ENCODE data around the gene TTLL3.
"Not testable (repeated sequence)": the region's sequence is repeated elsewhere in the genome, so short reads cannot be mapped to it uniquely, and the experiment has no call there.

TTLL3 gene

DNA sequence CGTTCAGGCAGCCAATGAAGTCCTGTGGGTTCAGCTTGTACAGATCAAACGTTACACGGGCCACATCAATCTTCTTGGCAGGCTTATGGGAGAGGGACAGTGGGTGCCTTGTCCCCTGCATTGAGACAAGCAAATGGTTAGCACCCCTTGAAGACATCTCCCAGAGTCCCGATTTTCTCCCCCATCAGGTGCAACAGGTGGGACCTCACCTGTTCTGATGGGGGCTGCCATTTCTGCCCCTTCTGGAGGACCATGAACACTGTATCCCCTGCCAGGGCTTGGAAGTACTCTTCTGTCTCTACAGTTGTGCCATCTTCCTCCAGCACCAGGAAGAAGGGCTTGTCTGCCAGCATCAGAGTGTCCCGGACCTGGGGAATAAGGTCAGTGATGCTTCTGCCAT lies 59.9 kb downstream of the TTLL3 start:
- no peak for DNase-seq (ENCODE audit: low read depth)

GRCh38 chr3:9870978-9871377 lies 60.9 kb downstream of the TTLL3 start:
- DNase-seq (ENCODE audit: low read depth) = no peak

DNA sequence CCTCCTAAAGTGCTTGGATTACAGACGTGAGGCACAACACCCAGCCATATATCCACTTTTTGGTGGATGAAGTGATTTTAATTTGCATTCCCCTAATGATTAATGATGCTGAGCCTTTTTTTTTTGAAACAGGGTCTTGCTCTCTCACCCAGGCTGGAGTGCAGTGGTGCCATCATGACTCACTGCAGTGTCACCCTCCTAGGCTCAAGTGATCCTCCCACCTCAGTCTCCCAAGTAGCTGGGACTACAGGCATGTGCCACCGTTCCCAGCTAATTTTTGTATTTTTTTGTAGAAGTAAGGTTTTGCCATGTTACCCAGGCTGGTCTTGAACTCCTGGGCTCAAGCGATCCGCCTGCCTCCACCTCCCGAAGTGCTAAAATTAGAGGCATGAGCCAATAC lies 62.0 kb downstream of the TTLL3 start:
- not testable (repeated sequence) for DNase-seq (ENCODE audit: low read depth)

DNA sequence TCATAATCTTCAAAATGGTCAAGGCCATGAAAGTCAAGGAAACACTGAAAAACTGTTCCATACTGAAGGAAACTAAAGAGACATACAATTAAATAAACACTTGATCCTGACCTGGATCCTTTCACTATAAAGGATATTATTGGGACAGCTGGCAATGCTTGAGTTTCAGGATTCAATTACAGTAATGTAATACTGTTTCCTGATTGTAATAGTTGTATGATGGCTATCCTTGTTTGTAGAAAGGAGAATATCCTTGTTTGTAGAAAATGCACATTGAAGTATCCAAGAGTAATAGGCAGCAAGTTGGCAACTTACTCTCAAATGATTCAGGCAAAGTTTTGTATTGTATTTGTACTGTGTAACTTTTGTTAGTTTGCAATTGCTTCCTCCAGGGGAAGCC lies 65.4 kb downstream of the TTLL3 start:
- no peak for DNase-seq (ENCODE audit: low read depth)

DNA sequence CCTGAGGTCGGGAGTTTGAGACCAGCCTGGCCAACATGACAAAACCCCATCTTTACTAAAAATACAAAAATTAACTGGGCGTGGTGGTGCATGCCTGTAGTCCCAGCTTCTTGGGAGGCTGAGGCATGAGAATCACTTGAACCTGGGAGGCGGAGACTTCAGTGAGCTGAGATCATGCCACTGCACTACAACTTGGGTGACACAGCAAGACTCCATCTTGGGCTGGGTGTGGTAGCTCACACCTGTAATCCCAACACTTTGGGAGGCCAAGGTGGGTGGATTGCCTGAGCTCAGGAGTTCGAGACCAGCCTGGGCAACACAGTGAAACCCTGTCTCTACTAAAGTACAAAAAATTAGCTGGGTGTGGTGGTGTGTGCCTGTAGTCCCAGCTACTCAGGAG lies 66.2 kb downstream of the TTLL3 start:
- DNase-seq (ENCODE audit: low read depth) = not testable (repeated sequence)

DNA sequence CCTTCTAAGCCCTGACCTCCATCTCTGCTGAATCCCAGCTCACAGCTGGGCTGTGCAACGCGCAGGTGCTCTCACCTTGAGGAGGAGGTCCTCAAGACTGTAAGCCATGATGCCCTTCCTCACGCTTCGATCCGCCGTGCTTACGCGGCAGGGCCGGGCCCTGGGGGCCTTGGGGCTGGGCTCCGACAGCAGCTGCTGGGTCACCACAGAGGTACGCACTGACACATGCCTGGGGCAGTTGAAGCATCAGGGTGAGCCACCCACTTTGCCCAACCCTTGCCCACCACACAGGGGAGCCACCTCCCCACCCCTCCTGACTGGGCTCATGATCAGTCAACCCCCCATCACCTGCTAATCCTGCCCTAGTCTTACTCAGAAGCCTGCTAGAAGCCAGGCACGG lies 66.9 kb downstream of the TTLL3 start:
- DNase-seq (ENCODE audit: low read depth) = no peak

- no peak for DNase-seq (ENCODE audit: low read depth)
These were observed 68.6 kb downstream of the TTLL3 start for GRCh38 chr3:9878700-9879099.

DNA sequence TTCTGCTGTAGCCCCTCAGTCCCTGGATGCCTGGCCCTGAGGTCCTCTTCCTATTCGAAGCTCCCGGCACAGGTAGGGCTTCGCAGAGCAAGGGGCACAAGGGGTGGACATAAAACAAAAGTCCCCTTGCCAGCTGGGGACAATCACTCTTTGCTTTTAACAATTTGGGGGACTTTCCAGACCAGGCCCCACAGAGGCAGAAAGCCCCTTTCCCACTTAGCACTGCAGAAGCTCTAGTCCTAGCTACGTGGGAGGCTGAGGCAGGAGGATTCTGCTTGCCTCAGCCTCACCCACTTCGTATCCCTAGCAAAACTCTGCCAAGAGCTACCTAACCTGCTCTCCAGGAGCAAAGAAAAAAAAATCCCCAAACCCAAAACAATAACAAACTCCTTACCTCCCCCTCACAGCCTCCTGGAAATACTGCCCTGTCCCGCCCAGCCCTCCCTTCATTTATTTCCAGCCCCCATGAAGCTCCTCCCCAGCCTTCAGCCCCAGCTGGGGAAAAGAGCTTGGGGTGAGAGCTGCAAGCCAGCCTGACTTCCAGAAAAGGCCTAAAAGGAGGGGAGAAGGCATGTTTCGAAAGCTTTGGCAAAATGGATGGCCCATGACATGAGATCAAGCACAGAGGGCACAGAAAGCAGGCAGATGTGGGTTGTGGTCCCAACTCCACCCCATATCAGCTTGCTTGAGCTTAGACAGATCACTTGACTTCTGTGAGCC lies 69.9 kb downstream of the TTLL3 start, which contains the start of gene CIDEC:
Gene CIDEC (minus strand): TSS at position 424 of the 720 bp plus-strand sequence. CDS start 1,767 bp downstream, outside the sequence.
- no peak for DNase-seq (ENCODE audit: low read depth)

DNA sequence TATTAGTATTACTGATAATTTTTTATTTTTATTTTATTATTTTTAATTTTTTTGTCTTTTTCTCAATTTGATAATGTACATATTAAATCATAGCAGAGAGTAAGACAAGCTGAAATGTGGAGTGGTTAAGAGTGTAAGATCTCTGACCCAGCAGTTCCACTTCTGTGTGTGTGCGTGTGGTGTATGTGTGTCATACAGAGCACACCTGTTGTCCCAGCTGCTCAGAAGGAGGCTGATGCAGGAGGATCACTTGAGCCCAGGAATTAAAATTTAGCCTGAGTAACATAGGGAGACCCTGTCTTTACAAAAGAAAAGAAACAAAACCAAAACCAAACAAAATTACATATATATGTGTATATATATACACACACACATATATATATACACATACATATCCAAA lies 71.4 kb downstream of the TTLL3 start:
- no peak for DNase-seq (ENCODE audit: low read depth)

GRCh38 chr3:9883706-9884554 lies 73.9 kb downstream of the TTLL3 start:
- no peak for DNase-seq (ENCODE audit: low read depth)

DNA sequence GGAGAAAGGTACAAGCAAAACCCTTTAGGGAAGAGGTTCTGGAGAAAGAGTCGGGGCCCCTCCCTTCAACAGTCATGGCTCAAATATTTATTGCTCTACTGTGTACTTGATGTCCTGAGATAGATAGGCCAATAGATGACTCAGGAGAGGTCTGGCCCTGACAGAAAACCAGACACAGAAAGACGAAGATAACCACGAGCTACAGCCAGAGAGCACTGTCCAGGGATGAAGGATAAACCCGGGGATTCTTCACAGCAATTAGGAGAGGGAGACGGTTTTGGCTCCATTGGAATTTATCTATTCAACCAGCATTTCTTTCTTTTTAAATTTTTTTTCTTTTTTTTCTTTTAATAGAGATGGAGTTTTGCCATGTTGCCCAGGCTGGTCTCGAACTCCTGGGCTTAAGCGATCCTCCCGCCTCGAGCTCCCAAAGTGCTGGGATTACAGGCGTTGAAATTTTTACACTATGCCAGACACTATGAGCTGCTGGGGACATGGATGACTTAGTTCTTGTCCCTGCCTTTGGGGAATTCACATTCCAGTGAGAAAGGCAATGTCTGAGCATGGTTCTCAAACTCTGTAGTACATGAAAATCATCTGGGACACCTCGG lies 74.6 kb downstream of the TTLL3 start:
- DNase-seq (ENCODE audit: low read depth) = no peak
